HG02610 (cell line): ENCODE data around the gene VWF.
"Not testable (repeated sequence)": the region's sequence is repeated elsewhere in the genome, so short reads cannot be mapped to it uniquely, and the experiment has no call there.

Experiments
- ATAC-seq: cut with Tn5 transposase; IDR thresholded peaks from one replicate; pipeline ENCODE4 v1.9.1; 2021; ENCODE audit warnings: mild to moderate bottlenecking, moderate library complexity; ENCODE audit not compliant: unreplicated experiment

Gene VWF

DNA sequence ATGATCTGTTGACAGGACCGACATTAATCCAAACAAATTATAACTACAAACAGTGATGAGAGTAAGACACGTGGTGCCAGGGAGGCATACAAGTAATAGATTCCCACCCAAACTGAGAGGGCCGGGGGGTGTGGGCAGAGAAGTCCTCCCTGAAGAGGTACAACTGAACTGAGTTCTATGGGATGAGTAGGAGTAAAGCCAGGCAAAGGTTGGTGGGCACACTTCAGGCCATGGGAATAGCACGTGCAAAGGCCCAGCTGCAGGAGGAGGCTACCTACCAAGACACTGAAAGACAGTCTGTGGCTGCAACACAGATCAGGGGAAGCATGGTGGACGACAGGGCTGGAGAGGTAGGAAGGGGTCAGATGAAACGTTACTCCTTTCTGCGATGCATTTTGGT, 22.0 kb upstream of the VWF start:
- no peak for ATAC-seq

GRCh38 chr12:6145564-6145963, 21.1 kb upstream of the VWF start:
- no peak for ATAC-seq

DNA sequence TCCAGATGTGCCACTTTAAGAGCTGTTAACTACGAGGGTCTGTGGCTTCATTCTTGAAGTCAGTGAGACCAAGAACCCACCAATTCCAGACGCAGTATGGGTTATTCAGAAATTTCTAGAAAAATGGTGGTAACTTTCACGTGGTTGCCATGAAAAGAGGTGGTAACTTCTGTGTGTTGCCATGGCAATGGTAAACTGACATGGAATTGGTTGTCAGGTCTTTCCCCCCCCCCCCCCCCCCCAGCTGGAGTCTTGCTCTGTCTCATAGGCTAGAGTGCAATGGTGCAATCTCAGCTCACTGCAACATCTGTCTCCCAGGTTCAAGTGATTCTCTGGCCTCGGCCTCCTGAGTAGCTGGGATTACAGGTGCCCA, 18.8 kb upstream of the VWF start:
- ATAC-seq: no peak

- ATAC-seq: not testable (repeated sequence)
These were observed 18.2 kb upstream of the VWF start for GRCh38 chr12:6142368-6143302.

GRCh38 chr12:6141731-6142367, 17.4 kb upstream of the VWF start:
- not testable (repeated sequence) for ATAC-seq

DNA sequence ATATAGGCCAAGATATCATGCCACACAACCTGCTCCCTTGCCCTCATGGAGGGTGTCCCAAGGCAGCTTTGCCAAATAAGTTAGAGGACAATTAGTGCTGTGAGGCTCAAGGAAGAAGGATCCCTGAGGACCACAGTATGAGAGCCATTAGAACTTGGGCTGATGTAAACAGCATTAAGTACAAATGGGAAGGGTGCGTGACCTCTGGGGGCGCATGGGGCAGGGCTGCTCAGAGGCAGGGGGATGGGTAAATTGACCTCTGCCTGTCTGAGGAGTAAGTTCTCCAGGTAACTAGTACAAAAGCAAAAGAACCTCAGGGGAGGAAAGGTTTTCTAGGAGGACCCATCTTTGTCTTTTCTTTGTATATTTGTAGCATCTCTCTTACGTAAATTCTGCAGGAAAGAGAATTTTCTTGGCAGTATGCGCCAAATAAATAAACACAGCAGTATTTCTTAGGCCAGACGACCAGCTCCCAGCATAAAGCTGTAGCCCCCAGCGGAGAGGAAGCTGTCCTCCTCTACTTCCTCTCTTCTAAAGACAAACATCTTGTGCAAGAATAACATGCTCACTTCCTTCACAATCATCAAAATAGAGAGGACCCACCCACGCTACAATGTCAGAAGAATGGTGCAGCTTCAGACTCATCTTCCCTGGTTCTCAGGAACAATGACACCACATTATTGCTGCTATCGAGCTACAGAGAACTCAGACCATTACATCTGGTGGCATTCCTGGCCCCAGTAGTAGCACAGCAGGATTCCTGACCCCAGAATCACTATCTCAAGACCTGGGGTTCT, 16.4 kb upstream of the VWF start:
- ATAC-seq: no peak

DNA sequence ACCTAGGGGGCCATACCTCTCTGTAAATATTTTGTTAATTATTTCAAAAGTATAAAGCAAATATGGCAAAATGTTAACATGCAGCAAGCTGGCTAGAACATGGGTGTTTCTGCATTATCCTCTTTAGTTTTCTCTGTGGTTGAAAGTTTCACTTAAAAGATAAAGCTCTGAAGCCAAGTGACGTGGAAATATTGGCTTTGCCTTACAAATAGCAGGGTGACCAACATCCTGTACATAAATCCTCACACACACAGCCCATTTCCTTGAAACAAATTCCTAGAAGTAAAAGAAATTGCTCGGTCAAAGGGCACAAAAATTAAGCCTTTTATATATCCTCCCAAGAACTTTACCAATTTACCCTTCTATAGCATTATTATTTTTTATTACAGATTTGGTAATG, 10.6 kb upstream of the VWF start:
- no peak for ATAC-seq

DNA sequence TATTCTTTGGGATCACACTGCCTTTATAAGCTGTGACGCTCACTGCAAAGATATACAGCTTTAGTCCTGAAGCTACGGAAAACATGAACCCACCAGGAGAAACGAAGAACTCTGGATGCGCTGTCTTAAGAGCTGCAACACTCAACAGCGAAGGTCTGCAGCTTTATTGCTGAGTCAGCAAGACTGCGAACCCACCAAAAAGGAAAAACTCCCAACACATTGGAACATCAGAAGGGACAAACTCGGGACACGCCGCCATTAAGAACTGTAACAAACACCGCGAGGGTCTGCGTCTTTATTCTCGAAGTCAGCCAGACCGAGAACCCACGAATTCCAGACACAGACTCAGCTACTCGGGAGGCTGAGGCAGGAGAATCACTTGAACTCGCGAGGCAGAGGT, 9.2 kb upstream of the VWF start:
- no peak for ATAC-seq

DNA sequence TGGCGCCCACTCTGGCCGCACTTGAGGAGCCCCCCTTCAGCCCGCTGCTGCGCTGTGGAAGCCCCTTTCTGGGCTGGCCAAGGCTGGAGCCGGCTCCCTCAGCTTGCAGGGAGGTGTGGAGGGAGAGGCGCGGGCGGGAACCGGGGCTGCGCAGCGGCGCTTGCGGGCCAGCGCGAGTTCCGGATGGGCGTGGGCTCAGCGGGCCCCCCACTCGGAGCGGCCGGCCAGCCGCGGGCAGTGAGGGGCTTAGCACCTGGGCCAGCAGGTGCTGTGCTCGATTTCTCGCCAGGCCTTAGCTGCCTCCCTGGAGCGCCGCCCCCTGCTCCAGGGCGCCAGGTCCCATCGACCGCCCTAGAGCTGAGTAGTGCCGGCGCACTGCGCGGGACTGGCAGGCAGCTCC, 8.0 kb upstream of the VWF start:
- no peak for ATAC-seq

DNA sequence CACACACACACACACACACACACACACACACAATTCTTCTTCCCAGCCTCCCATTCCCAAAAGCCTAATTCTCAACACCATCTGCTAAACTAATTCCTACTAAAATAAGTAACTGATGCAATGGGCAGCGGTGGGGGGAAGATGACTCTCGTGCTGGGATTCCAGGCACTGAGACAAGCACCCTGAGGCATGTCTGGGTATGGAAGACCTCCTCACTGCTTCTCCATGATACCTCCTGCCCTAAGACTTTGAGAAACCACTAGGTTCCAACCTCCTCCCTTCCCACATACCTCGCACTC, 789 bp upstream of the VWF start:
- ATAC-seq: no peak

DNA sequence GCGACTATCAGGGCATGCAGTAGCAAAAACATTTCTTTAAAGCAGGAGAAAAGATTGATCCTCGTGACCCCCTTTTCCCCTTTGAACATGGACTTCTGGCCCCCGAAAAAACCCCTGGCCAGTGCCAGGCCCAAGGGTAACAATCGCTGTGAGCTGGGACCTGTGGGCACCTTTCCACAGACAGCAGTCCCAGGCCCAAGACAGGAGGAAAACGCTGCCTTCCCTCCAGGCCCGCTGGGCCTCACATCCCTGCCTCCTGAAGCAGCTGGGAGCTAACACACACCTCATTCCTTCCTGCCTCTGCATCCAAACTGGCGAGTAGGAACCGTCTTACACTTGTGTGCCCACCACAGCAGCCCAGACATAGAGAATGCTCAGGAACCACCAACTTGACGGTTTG, 1.2 kb downstream of the VWF start:
- ATAC-seq: no peak

DNA sequence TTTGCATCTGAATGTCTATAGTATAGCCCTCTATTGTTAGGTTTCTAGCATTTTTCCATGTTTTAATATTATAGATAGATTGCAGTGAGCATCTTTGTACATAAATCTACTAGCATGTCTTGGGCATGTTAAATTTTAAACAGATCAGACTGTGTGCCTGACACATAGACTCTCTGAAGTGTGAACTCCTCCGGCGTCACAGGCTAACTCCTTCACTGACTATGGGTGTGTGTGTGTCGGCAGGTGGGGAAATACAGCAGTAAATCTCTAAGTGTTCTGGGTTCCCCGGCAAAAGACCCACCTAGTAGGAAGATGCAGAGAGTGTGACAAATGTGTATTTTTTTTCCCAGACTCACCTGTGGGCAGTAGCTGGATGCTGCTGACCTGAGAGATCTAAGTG, 2.3 kb downstream of the VWF start:
- no peak for ATAC-seq

DNA sequence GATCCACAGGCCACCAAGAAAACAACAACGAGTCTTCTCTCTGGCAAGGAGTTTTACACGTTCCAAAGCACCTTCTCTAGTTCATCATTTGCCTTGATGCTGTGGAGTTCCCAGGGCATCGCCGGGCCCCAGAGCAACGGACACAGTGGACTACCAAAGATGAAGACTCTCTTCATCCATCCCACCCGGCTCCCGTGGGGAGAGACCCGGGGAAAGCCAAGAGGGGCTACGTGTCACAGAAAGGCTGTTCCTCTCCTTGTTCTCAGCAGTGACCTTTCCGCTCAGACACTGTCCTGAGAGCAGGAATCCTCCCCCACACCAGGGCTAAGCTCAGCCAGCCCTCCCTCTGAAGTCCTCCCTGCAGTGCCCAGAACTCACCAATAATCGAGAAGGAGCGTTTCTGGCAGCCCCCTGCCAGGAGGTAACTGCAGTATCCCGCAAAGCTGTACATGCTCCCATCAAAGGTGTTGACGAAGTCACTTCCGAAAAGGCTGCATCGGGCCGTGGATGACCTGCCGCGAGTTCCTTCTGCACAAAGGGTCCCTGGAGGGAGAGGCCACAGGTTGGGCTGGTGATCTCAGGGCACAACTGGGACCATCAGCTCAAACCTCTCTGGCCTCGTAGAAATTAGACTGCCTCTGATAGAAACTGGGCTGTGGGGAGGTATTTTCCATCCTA, 3.5 kb downstream of the VWF start:
- ATAC-seq: no peak

DNA sequence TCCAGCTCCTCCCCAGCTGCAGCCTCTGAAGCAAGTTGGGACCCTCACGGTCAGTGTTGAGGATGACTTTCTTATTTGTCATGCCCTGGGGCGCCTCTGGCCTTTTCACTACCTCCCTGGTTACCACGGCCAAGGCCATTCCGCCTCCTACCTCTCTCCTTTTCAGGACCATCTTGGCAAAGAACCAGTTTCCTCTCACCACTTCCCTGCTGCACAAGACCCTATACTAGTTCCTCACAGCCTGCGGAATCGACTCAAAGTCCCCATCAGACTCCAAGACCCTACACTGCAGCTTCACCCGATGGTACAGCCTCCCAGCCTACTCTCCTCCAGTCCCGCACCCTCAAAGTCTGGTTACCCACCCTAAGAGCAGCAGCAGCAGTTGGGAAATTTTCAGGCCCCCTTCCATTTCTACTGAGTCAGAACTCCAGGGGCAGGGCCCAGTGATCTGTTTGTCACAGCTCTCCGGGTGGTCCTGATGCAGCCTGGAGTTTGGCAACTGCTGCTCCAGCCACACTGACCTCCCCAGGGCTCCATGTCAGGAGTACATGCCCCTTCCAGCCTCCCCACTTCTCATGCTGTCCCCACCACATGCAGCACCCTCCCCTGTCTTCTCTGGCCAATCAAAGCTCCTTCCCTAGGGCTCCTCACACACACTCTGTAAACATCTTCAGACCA, 5.4 kb downstream of the VWF start:
- ATAC-seq: no peak

GRCh38 chr12:6116471-6117021, 7.9 kb downstream of the VWF start:
- ATAC-seq: no peak

DNA sequence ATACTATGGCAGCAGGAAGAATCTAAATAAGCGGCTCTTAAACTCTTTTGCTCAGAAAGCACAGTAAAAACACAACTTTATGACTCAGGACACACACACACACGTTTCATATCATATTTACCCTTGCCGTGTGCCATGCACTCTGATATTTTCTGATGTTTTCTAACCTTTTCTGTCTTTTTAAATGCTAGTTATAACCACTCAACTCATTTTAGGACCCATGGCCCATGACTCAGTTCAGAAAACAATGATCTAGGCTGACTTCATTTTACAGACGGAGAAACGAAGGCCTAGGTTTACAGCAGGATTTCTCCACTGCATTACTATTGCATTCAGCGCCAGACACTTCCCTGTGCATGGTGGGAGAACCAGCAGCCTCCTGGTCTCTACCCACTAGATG, 9.1 kb downstream of the VWF start:
- no peak for ATAC-seq

DNA sequence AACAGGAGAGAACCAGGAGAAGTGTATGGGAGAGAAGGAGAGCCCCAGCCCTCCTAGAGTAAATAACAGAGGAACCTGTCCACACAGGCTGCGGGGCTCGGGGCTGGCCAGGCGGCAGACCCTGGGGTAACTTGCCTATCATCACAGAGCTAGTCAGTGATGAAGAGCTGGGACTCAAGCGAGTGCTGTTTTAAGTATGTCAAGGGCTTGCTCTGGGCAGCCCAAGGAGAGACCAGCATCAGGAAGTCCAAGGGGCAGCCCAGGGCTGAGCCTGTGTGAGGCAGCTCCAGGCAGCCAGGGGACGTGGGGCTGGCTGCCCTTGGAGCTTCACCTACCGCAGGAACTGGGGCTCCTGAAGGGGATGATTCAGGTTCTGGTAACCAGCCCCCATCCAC, 10.0 kb downstream of the VWF start:
- ATAC-seq: no peak

GRCh38 chr12:6113691-6114475, 10.6 kb downstream of the VWF start:
- no peak for ATAC-seq

GRCh38 chr12:6112004-6112403, 12.5 kb downstream of the VWF start:
- no peak for ATAC-seq

DNA sequence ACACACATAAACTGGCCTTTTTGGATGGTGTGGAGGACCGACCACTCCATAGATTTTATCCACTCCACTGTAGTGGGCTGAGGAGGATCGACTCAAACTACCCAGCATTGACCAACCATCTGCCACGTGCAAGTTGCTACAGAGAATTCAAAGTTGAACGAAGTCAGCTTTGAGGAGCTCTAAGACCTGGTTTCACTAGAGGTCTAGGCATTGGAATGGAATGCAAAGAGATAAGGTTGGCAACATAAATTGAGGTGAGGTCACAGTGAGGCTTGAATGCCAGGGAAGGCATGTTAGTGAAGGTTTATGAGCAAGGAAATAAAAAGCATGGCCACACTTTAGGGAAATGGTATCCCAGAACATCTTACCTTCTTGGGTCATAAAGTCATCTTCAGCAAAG, 14.5 kb downstream of the VWF start:
- no peak for ATAC-seq
